NCI-H69 (cell line): ENCODE results near the gene PRSS12.
"Not testable (repeated sequence)": the region's sequence is repeated elsewhere in the genome, so short reads cannot be mapped to it uniquely, and the experiment has no call there.

ENCODE experiments used
- DNase-seq: peaks from one replicate; lab custom pipeline; 2025; lab: John Stamatoyannopoulos, UW

Gene PRSS12

DNA sequence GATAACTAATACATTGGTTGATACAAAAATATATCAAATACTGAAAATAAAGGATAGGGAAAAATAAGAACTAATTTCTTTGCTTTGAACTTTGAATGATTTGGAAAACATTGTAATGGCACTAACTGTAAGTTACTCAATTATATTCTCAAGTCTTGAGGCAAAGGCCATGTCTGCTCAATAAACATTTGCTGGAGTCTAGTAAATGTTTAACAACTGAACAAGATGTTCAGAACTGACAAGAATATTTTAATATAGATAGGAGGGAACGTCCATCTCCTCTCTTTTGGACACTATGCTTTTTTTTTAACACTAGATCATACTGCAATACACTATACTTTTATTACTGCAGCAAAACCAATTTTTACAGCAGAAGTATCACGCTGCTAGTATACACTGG, 76.2 kb downstream of the PRSS12 start:
- no peak for DNase-seq

DNA sequence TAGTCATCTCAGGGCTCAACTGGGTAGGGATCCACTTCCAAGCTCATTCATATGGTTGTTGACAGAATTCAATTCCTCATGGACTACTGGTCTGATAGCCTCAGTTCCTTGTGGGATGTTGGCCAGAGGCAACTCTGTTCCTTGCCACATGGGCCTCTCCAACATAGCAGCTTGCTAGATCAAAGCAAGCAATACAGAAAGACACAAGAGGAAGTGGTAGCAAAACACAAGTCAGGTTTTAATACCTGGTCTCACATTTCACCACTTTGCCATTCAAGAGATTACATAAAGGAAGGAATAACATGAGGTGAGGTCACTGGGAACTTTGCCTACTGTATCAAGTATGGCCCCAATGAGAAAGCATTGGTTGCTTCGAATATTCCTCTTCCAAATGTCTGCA, 79.2 kb downstream of the PRSS12 start:
- DNase-seq: no peak

DNA sequence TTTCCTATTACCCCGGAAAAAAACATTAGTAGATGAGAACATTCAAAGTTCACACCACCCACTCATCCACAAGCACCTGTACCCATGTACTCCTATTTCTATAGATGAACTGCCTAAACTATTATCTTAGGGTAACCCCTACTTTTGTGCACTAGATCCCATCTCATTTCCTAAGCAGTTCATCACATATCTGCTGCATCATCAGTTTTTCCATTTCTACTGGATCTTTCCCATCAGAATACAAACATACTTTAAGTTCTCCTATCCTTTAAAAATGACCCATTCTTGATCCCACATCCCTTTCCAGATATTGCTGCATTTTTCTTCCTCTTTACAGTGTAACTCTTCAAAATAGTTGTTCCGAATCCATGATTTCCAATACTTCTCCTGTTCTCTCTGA, 81.0 kb downstream of the PRSS12 start:
- DNase-seq: no peak

DNA sequence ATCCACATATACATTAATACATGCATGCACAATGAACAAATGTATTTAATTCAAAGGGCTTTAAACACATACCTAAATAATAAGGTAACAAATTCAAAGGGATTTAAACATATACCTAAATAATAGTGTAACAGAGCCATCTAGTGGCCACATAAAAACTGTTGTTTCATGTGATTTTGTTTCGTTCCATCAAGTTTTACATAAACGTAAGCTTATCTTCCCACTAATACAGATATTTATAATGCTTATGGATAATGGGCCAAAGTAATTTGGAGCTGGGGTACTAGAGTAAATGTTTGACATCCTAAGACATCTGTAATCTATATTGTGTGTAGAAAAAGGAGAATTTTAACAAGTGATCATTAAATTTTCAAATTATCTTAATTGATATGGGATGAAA, 82.3 kb downstream of the PRSS12 start:
- peak; percentile 55 for DNase-seq

DNA sequence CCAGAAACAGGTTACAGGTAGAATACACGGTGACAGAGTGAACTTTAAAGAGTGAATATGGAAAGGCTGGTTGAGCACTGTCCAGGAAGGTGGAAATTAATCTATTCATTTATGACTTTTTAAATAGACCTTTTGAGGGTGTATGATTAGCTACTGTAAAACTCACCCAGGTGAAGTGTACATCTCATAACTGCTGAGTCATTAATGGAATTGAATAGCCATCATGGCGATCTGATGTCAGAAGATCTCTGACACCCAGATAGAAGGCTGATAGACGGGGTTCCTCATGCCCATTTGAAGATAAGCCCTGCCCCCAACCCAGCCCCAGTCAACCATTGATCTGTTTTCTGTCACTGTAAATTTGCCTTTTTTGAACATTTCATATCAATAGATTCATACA, 84.0 kb downstream of the PRSS12 start:
- DNase-seq: no peak

DNA sequence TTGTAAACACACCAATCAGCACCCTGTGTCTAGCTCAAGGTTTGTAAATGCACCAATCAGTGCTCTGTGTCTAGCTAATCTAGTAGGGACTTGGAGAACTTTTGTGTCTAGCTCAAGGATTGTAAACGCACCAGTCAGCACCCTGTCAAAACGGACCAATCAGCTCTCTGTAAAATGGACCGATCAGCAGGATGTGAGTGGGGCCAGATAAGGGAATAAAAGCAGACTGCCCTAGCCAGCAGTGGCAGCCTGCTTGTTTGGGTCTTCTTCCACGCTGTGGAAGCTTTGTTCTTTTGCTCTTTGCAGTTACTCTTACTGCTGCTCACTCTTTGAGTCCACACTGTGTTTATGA, 86.7 kb downstream of the PRSS12 start:
- not testable (repeated sequence) for DNase-seq

DNA sequence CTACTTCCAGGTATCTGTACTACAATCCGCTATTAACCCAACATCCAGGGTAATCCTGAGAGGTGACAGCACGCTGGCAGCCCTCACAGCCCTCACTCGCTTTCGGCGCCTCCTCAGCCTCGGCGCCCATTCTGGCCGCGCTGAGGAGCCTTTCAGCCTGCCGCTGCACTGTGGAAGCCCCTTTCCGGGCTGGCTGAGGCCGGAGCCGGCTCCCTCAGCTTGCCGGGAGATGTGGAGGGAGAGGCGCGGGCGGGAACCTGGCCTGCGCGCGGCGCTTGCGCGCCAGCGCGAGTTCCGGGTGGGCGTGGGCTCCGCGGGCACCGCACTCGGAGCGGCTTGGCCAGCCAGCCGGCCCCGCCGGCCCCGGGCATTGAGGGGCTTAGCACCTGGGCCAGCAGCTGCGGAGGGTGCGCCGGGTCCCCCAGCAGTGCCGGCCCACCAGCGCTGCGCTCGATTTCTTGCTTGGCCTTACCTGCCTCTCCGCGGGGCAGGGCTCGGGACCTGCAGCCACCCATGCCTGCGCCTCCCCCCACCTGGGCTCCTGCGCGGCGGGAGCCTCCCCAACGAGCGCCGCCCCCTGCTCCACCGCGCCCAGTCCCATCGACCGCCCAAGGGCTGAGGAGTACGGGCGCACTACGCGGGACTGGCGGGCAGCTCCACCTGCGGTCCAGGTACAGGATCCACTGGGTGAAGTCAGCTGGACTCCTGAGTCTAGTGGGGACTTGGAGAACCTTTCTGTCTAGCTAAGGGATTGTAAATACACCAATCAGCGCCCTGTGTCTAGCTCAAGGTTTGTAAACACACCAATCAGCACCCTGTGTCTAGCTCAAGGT, 87.3 kb downstream of the PRSS12 start:
- DNase-seq: peak; percentile 58

DNA sequence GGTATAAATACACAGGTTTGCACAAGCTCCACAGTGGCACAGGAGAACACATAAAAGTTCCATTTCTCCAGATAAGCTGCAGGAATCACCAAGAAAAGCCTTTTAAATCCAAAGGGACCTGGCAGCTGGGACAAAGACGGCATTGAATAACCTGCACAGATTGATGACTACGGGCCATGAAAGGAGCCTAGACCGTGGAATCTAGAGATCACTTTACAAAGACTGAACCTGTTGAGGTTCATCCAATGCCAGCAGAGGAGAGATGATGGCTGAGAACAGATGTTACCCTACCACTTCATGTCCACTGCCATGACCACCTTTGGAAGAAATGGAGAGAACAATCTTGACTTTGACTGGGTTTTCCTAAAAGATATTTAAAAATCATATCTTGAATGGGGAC, 88.7 kb downstream of the PRSS12 start:
- DNase-seq: no peak

DNA sequence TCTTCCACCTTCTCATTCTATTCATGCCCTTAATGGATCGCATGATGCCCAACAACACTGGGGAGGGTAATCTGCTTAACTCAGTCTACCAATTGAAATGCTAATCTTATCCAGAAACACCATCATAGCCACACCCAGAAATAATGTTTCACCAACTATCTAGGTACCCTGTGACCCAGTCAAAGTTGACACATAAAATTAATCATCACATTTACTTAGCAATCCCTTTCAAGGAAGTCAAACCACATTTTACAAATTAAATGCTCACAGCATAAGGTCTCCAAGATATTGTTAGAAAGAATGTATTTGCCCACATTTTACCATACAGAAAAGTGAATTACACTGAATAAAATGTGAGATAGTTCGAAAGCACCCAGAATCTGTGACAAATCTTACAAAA, 92.5 kb downstream of the PRSS12 start:
- DNase-seq: no peak

DNA sequence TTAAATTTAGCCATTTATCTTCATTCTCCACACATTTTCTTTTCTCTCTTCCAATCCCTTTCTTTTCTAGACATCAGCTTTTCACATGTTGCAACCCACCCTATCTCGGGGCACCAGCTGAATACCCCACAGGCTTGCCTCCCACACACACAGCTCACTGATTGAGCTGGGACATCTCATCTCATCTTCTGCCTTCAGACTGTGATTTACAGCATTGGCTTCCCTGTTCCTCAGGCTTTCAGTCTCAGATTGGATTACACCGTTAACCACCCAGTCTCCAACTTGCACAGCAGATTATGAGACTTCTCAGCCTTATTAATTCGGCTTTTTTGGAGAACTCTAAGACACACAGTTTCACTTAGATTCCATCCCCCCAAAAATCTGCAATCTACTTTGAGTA, 93.7 kb downstream of the PRSS12 start:
- no peak for DNase-seq

DNA sequence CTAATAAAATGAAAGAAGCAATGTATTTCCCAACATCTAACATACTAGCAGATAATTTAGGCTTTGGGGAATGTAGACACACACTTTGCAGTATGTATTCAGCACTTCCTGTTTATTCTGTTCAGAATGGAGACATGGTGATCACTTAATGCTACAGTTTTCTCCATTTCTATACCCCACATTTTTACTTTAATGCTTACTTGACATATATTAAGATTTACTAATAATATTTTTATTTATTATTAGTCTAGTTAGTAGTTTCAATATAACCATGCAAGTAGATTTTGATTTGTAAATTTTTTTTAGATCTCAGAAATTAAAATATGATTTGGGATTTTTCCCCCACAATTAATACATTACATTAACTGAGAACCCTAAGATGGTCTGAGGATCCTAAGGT, 98.4 kb downstream of the PRSS12 start:
- no peak for DNase-seq

DNA sequence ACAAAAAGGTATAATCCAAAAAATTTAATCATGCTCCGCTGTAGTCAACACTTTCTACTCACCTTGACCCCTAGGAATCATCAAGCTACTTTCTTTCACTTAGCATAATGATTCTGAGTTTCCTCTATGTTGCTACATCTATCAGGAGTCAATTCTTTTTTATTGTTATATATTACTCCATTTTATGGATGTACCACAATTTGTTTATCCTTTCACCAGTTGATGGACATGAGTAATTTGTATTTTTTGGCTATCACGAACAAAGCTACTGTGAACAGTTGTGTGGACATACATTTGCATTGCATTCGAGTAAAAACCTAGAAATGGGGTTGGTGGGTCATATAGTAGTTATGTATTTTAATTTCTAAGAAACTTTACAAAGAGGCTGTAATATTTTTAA, 102.9 kb downstream of the PRSS12 start:
- DNase-seq: no peak

DNA sequence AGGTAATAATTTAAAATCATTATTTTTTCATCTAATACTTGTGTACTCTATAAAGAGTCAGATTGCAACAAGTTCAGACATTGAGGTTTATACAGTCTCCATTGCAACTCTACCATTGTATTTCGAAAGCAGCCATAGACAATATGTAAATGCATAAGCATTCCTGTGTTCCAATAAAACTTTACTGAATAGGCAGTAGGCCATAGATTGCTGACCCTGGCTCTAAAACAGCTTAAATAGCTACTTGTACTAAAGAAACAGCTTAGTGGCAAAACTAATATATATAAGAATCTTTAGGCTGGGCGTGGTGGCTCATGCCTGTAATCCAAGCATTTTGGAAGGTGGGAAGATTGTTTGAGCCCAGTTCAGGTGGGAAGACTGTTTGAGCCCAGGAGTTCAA, 115.3 kb downstream of the PRSS12 start:
- no peak for DNase-seq

DNA sequence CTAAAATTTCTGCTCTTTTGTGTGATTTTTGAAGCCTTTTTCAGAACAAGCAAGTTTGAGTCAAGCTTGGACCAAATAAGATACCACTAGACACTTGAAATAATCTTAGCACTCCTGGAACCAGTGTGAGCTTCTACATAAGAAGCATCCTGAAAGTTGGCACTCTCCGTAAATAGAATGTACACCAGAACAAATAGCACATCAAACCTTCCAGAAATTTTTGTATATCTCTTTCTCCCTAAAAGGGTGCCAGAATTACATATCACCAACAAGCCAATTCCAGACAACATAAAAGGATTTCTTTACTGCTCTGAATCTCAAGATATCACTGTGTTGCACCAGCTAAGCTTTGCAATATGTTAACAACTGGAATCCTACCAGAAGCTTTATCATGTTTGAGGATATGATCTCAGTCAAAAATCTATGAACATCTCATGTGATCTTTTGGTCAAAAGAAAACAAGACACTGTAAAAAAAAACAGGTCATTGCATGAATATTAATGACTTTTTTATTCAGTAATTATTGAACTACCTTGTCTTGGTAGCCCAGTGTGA, 117.2 kb downstream of the PRSS12 start:
- DNase-seq: no peak
